HepG2 (cell line): ENCODE data around the gene GZF1. TPM values are rescaled to one million over a fixed set of nuclear protein-coding genes. Genes with fewer than 3 reads are reported as not detected.

Source experiments
- ATAC-seq: fragments of 200-7000 bp; cut with Tn5 transposase; 3 replicates; pipeline ENCODE4 v1.9.1; 2020; ENCODE audit warnings: mild to moderate bottlenecking, moderate library complexity
- BruUV-seq: library from RNA; stranded (reverse); fragments of 400-500 nt; replicated peaks from 2 replicates; lab custom pipeline; 2021; lab: Mats Ljungman, UMichigan
- CTCF ChIA-PET: fragments of 300-600 bp; formaldehyde crosslinking; extraction: SDS; loops from one replicate; lab custom pipeline; 2021; ENCODE audit warnings: low total read pairs, inconsistent platforms, low intra/inter-chr PET ratio; lab: Yijun Ruan, JAX
- POLR2A ChIA-PET: fragments of 350-600 bp; sonication (Branson Sonifier 250); formaldehyde crosslinking; loops from one replicate; lab custom pipeline; 2020; ENCODE audit warnings: antibody characterized with exemption, inconsistent platforms; lab: Yijun Ruan, JAX
- DNase-seq: peaks from one replicate; pipeline ENCODE4 v3.0.0-alpha.2; 2015; ENCODE audit warnings: low spot score
- FAIRE-seq: peaks from 3 replicates; lab custom pipeline; 2011; peaks lifted over from hg19 to GRCh38; lab: Jason Lieb, UNC
- H2AFZ ChIP-seq: one replicate; pipeline ENCODE4 v1.6.1; 2011; ENCODE audit warnings: low read length, inconsistent platforms
- H3K27ac ChIP-seq: fragments of 300-600 bp; 3 replicates; pipeline ENCODE4 v1.8.0; 2011; ENCODE audit warnings: mixed run types, mild to moderate bottlenecking, mixed read lengths, low read length, inconsistent platforms; ENCODE audit not compliant: insufficient read depth; ENCODE audit errors: extremely low read length
- H3K27me3 ChIP-seq, 2 experiments: fragments of 200-600 bp in 1 of 2; 2 replicates in 1 of 2; 3 replicates in 1 of 2; pipeline versions ENCODE4 v1.6.0 to v1.8.0; 2011; ENCODE audit warnings: low read length in 2 of 2, mild to moderate bottlenecking in 2 of 2, moderate library complexity in 2 of 2, inconsistent platforms in 1 of 2; ENCODE audit not compliant: insufficient read depth in 2 of 2, control insufficient read depth in 1 of 2
- H3K36me3 ChIP-seq, 2 experiments: fragments of 200-600 bp in 1 of 2; replicated peaks in 1 of 2; 2 replicates in 1 of 2; 3 replicates in 1 of 2; pipeline versions ENCODE4 v1.5.1 to v1.8.0; 2011; ENCODE audit warnings: low read length in 2 of 2, inconsistent platforms in 1 of 2; ENCODE audit not compliant: insufficient read depth in 2 of 2, control insufficient read depth in 1 of 2
- H3K4me1 ChIP-seq: 2 replicates; pipeline ENCODE4 v1.5.1; 2012; ENCODE audit warnings: low read length, inconsistent platforms; ENCODE audit not compliant: insufficient read depth
- H3K4me2 ChIP-seq: 2 replicates; pipeline ENCODE4 v1.6.0; 2011; ENCODE audit warnings: low read depth, low read length, inconsistent platforms
- H3K4me3 ChIP-seq, 3 experiments: fragments of 200-600 bp in 1 of 3; sonication (generic), shearing (Covaris generic) in 1 of 3; replicated peaks in 1 of 3; 2 replicates each; pipeline ENCODE4 v1.5.1; 2011 to 2016; ENCODE audit warnings: low read length in 3 of 3, inconsistent platforms in 2 of 3, low read depth in 2 of 3, mild to moderate bottlenecking in 2 of 3, control low read depth in 1 of 3, mixed read lengths in 1 of 3; ENCODE audit not compliant: insufficient read depth in 1 of 3
- H3K79me2 ChIP-seq: one replicate; pipeline ENCODE4 v1.6.1; 2011; ENCODE audit warnings: low read length, inconsistent platforms; ENCODE audit not compliant: insufficient read depth
- H3K9ac ChIP-seq: 2 replicates; pipeline ENCODE4 v1.6.0; 2011; ENCODE audit warnings: mild to moderate bottlenecking, low read depth, low read length, inconsistent platforms; ENCODE audit not compliant: insufficient read depth
- H3K9me3 ChIP-seq: 2 replicates; pipeline ENCODE4 v1.5.1; 2012; ENCODE audit warnings: mild to moderate bottlenecking, low read length
- H4K20me1 ChIP-seq: 2 replicates; pipeline ENCODE4 v1.6.0; 2011; ENCODE audit warnings: inconsistent platforms, mild to moderate bottlenecking, low read length, moderate library complexity; ENCODE audit not compliant: insufficient read depth
- HNF1A ChIP-seq, 2 experiments: sonication (generic) in 1 of 2; formaldehyde crosslinking in 1 of 2; IDR thresholded peaks; 2 replicates each; pipeline versions ENCODE4 v1.4.0 to v1.6.1; 2016 to 2020; ENCODE audit warnings: borderline replicate concordance in 1 of 2, low read depth in 1 of 2, mild to moderate bottlenecking in 1 of 2, missing genetic modification reagents in 1 of 2
- PBX3 ChIP-seq: sonication (generic); formaldehyde crosslinking; IDR thresholded peaks from 2 replicates; pipeline ENCODE4 v1.8.1; 2023; ENCODE audit warnings: missing genetic modification reagents, inconsistent platforms, borderline replicate concordance
- RORA ChIP-seq: sonication (generic); formaldehyde crosslinking; IDR thresholded peaks from 2 replicates; pipeline ENCODE4 v1.5.0; 2020; ENCODE audit warnings: mild to moderate bottlenecking, missing genetic modification reagents, moderate library complexity
- SYNCRIP ChIP-seq: fragments of 200-400 bp; formaldehyde crosslinking; IDR thresholded peaks from 2 replicates; pipeline ENCODE4 v1.6.1; 2018; ENCODE audit warnings: mild to moderate bottlenecking, low read depth, low read length; ENCODE audit not compliant: insufficient read depth
- ZNF232 ChIP-seq: sonication (generic); formaldehyde crosslinking; IDR thresholded peaks from 2 replicates; pipeline ENCODE4 v1.4.0; 2020; ENCODE audit warnings: missing genetic modification reagents, borderline replicate concordance
- ZNF33A ChIP-seq: sonication (generic); formaldehyde crosslinking; IDR thresholded peaks from 2 replicates; pipeline ENCODE4 v1.5.1; 2020; ENCODE audit warnings: missing genetic modification reagents, mild to moderate bottlenecking, moderate library complexity, borderline replicate concordance
- ZNF382 ChIP-seq: sonication (generic); formaldehyde crosslinking; IDR thresholded peaks from 2 replicates; pipeline ENCODE4 v1.5.0; 2020; ENCODE audit warnings: missing genetic modification reagents, mild to moderate bottlenecking, borderline replicate concordance
- WGBS: methylation state at CpG from one replicate; pipeline ENCODE4 v1.1.6; 2017; ENCODE audit warnings: low lambda C conversion rate; 5-methylcytosine and 5-hydroxymethylcytosine counted together
- in situ Hi-C: cut with HindIII; loops from 2 replicates; pipeline ENCODE4 v1.10.0; 2017; ENCODE audit warnings: low pct_unique_long_range_greater_than_20kb; ENCODE audit not compliant: extremely low pct_ligation_motif_present
- intact Hi-C: fragments of 100-400 bp; cut with micrococcal nuclease; formaldehyde crosslinking; loops from one replicate; pipeline ENCODE4 v1.10.0; 2022; ENCODE audit not compliant: unreplicated experiment
- polyA plus RNA-seq, 8 experiments: library from polyadenylated mRNA; depleted of rRNA in 3 of 8; stranded (reverse) in 7 of 8; unstranded in 1 of 8; fragments of >200 nt; fragmentation: Illumina TruSeq in 4 of 8; extraction: Trizol in 4 of 8; gene quantifications; 2 replicates each; pipeline versions ENCODE4 v1.2.1 to v1.2.3, GENCODE V29; 2011 to 2016; ENCODE audit warnings: low read depth in 4 of 8, missing spikeins in 1 of 8, mixed read lengths in 1 of 8; ENCODE audit not compliant: insufficient read depth in 1 of 8
- total RNA-seq, 5 experiments: library from RNA; depleted of rRNA; stranded (reverse); fragments of >200 nt; fragmentation: Illumina TruSeq; extraction: Trizol; gene quantifications; 2 replicates each; pipeline ENCODE4 v1.2.3, GENCODE V29; 2016; ENCODE audit warnings: low read depth in 1 of 5
- TF ChIP-seq, protein P1 (sequence below): sonication (generic); formaldehyde crosslinking; IDR thresholded peaks from 2 replicates; pipeline ENCODE4 v1.4.0; 2020; ENCODE audit warnings: missing genetic modification reagents

Gene GZF1
- total and polyA plus RNA-seq, 2 of the 13 experiments (the other 11 are each of a cell fraction or from before 2014, with no cell fraction given), result 16.9 to 26.0 TPM

- no peak for TF ChIP-seq SYNCRIP
- TF ChIP-seq HNF1A (IDR thresholded peaks at IDR 0.05; ENCODE audit: low read depth), result no peak
- peak; percentile 93 for TF ChIP-seq HNF1A (CRISPR knock-in tag; IDR thresholded peaks at IDR 0.05; ENCODE audit: borderline replicate concordance)
- TF ChIP-seq ZNF232 (CRISPR knock-in tag), result peak; percentile 95
Measured at GRCh38 chr20:23361476-23362391, at the start of gene GZF1 (continued).

GRCh38 chr20:23313271-23313670 is 48.7 kb upstream of the GZF1 start:
- CTCF ChIA-PET, result no interaction called here
- POLR2A ChIA-PET, result no interaction called here
- no peak for DNase-seq
- ATAC-seq, result no peak
- Histone ChIP-seq H3K4me1 (no peaks in the 10 kb centered on the region), H3K36me3 (no peaks in the 10 kb centered on the region), H3K27ac (no peak overlapping the region), H3K79me2 (no peaks in the 10 kb centered on the region), H3K9ac (no peak overlapping the region), H3K9me3 (no peaks in the 10 kb centered on the region), H3K27me3 (0 out of 5 replicates have a peak, but pooled peaks cover 0 to 3% of the 10 kb centered on the region in 2 experiments), H3K4me2 (no peak overlapping the region), H3K4me3 (no peak overlapping the region), H2AFZ (no peak overlapping the region), H4K20me1 (no peaks in the 10 kb centered on the region)
- BruUV-seq, result no TSS peak
- in situ Hi-C loops, result no loop called here
- 32% methylated on average over 1 of the region's 1 CpG for WGBS
- no peak for FAIRE-seq
- intact Hi-C loops, result no loop called here
- TF ChIP-seq ZNF33A (CRISPR knock-in tag) (no peak), ZNF382 (CRISPR knock-in tag) (no peak), PBX3 (CRISPR knock-in tag) (no peak), RORA (CRISPR knock-in tag) (no peak)
- TF ChIP-seq, protein P1, sequence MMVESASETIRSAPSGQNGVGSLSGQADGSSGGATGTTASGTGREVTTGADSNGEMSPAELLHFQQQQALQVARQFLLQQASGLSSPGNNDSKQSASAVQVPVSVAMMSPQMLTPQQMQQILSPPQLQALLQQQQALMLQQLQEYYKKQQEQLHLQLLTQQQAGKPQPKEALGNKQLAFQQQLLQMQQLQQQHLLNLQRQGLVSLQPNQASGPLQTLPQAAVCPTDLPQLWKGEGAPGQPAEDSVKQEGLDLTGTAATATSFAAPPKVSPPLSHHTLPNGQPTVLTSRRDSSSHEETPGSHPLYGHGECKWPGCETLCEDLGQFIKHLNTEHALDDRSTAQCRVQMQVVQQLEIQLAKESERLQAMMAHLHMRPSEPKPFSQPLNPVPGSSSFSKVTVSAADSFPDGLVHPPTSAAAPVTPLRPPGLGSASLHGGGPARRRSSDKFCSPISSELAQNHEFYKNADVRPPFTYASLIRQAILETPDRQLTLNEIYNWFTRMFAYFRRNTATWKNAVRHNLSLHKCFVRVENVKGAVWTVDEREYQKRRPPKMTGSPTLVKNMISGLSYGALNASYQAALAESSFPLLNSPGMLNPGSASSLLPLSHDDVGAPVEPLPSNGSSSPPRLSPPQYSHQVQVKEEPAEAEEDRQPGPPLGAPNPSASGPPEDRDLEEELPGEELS (CRISPR knock-in tag), result no peak
